ENCODE measurements around the gene LRP6. TPM values are rescaled to one million over a fixed set of nuclear protein-coding genes. Genes with fewer than 3 reads are reported as not detected.

Gene LRP6
- total RNA-seq, 1 donor from 2014 or later: 23.8 TPM

DNA sequence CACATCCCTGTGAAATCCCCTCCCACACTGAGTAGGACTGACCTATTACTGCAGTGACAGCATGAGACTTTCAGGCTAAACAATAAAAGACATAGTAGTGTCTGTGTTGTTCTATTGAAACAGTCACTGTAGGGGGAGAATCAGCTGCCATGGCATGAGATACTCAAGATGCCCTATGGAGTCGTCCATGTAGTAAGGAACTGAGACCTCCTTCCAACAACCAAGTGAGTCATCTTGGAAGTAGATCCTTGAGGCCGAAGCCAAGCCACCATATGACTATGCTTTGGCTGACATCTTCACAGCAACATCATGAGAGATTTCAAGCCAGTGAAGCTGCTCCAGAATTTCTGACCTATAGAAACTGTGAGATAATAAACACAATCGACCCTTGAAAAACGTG, 12.1 kb upstream of the LRP6 start:
- no peak for DNase-seq (ENCODE audit: low read depth)
- no peak overlapping the region for H3K4me3 ChIP-seq (ENCODE audit: low read depth, low read length)
- TF ChIP-seq CTCF (conservative IDR thresholded peaks at IDR 0.05; ENCODE audit: low read depth, low read length): no peak

- no peak for DNase-seq (ENCODE audit: low read depth)
These were observed 9.0 kb upstream of the LRP6 start for GRCh38 chr12:12275874-12276273.

GRCh38 chr12:12273291-12273957, 6.6 kb upstream of the LRP6 start:
- TF ChIP-seq CTCF (conservative IDR thresholded peaks at IDR 0.05; ENCODE audit: low read depth, low read length): no peak
- no peak for DNase-seq (ENCODE audit: low read depth)
- H3K4me3 ChIP-seq (ENCODE audit: low read depth, low read length): no peak overlapping the region

More at GRCh38 chr12:12275874-12276273, 9.0 kb upstream of the LRP6 start:
- no peak for TF ChIP-seq CTCF (conservative IDR thresholded peaks at IDR 0.05; ENCODE audit: low read depth, low read length)
- H3K4me3 ChIP-seq (ENCODE audit: low read depth, low read length): no peak overlapping the region

DNA sequence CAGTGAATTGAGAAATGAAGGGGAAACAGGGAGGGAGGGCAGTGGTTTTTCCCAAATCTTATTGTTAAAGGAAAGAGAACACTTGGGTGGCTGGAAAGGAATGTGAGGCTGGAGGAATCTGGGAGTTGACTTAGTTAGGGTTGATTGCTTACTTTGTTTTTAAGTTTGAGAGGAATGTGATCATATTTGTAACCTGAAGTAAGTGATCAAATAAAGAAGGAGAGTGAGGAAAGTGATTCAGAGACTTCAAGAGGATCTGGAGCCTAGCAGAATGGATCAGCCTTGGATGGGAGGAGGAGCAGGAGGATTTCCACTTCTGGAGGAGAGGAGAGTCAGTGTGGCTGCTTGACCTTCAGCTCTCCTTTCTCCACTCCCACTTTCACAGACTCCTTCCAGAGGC, 6.0 kb upstream of the LRP6 start:
- peak; percentile 52 for DNase-seq (ENCODE audit: low read depth)
- TF ChIP-seq CTCF (conservative IDR thresholded peaks at IDR 0.05; ENCODE audit: low read depth, low read length): no peak

DNA sequence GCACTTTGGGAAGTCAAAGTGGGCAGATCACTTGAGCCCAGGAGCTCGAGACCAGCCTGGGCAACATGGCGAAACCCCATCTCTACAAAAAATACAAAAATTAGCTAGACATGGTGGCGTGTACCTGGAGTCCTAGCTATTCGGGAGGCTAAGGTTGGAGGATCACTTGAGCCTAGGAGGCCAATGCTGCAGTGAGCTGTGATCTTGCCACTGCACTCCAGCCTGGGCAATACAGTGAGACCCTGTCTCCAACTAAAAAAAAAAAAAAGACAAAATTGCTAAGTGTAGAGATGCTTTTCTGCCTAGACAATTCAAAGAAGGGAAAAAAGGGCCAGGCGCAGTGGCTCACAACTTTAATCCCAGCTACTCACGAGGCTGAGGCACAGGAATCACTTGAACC, 3.4 kb upstream of the LRP6 start:
- no peak for TF ChIP-seq CTCF (conservative IDR thresholded peaks at IDR 0.05; ENCODE audit: low read depth, low read length)
- no peak overlapping the region for H3K4me3 ChIP-seq (ENCODE audit: low read depth, low read length)
- no peak for DNase-seq (ENCODE audit: low read depth)

More for the DNA sequence above, 6.0 kb upstream of the LRP6 start:
- H3K4me3 ChIP-seq (ENCODE audit: low read depth, low read length): no peak overlapping the region

DNA sequence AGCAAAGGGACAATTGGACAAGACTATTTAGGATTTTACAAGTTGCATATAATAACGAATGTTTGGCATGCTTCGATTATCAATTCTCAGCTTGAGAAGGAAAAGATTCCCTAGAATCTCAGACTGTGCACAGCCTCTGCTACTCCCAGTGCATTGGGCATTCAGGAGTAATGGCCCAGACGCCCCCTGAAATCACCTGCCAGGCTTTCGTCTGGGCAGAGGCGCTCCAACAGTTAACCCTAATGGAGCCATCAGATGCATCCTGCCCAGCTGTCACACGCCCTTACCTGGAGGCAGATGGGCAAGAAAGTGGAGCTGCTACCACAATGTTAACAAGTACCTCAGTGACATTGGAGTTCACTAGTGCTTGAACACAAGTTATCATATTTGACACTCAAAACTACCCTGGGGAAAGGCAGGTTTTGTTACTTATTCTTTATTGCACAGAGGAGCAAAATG, 927 bp upstream of the LRP6 start:
- TF ChIP-seq CTCF (conservative IDR thresholded peaks at IDR 0.05; ENCODE audit: low read depth, low read length): no peak
- DNase-seq (ENCODE audit: low read depth): no peak
- H3K4me3 ChIP-seq (ENCODE audit: low read depth, low read length): peak overlapping the region; percentile 95

DNA sequence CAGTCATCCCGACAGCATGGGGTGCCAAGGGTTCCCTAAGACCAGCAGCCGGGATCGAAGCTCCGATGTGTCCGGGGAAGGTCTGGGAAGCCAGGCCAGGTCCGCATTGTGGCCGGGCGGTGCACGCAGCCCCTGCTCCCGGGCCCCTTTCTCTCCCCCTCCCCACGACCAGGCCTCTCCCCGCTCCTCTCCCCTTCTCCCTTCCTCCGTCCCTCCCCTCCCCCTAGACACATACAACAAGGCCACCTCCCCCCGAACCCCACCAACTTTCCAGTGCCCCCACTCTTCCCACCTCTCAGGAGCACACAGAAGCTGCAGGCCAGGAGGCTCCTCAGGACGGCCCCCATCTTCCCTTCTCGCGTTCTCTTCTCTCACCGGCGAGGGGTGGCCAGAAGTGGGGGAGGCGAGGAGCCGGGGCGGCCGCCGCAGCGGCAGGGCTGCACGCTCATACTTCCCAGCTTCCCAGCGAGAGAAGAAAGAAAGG, 413 bp downstream of the LRP6 start:
- TF ChIP-seq CTCF (conservative IDR thresholded peaks at IDR 0.05; ENCODE audit: low read depth, low read length): no peak

More for the DNA sequence above, 413 bp downstream of the LRP6 start:
- H3K4me3 ChIP-seq (ENCODE audit: low read depth, low read length): peak overlapping the region; percentile 95
- DNase-seq (ENCODE audit: low read depth): no peak
